PC-9 (cell line): ENCODE measurements around the gene MLC1. TPM values are rescaled to one million over a fixed set of nuclear protein-coding genes. Genes with fewer than 3 reads are reported as not detected.

Source experiments
- BruUV-seq: library from RNA; stranded (reverse); fragments of 400-500 nt; replicated peaks from 2 replicates; lab custom pipeline; 2021; lab: Mats Ljungman, UMichigan
- CTCF ChIA-PET: fragments of 300-600 bp; sonication (Branson Sonifier 250); formaldehyde crosslinking; loops from one replicate; lab custom pipeline; 2022; ENCODE audit warnings: antibody characterized with exemption; lab: Charles Lee
- POLR2A ChIA-PET: fragments of 300-600 bp; sonication (Branson Sonifier 250); formaldehyde crosslinking; loops from one replicate; lab custom pipeline; 2022; ENCODE audit warnings: antibody characterized with exemption; ENCODE audit not compliant: unreplicated experiment; lab: Charles Lee
- DNase-seq, 2 experiments: peaks; one replicate each; pipeline versions ENCODE4 v3.0.0 to v3.0.0-alpha.2; 2015 to 2022; ENCODE audit warnings: mixed read lengths in 1 of 2
- H2AFZ ChIP-seq: fragments of 200-600 bp; sonication (generic); 2 replicates; pipeline ENCODE4 v1.8.1; 2017; ENCODE audit warnings: antibody characterized with exemption
- H3F3A ChIP-seq: fragments of 200-600 bp; sonication (generic); 2 replicates; pipeline ENCODE4 v1.8.1; 2017; ENCODE audit warnings: antibody characterized with exemption, mild to moderate bottlenecking, low read depth; ENCODE audit not compliant: insufficient read depth
- H3K27ac ChIP-seq: fragments of 200-600 bp; sonication (generic); 2 replicates; pipeline ENCODE4 v1.6.1; 2016; ENCODE audit warnings: mixed run types
- H3K27me3 ChIP-seq: fragments of 200-600 bp; sonication (generic); 2 replicates; pipeline ENCODE4 v1.6.1; 2016; ENCODE audit warnings: low read depth, mixed run types; ENCODE audit not compliant: insufficient read depth
- H3K36me3 ChIP-seq: fragments of 200-600 bp; sonication (generic); 2 replicates; pipeline ENCODE4 v1.6.1; 2016; ENCODE audit warnings: low read depth, mixed run types
- H3K4me1 ChIP-seq: fragments of 200-600 bp; sonication (generic); replicated peaks from 2 replicates; pipeline ENCODE4 v1.6.1; 2016; ENCODE audit warnings: mixed run types; ENCODE audit not compliant: insufficient read depth
- H3K4me2 ChIP-seq: fragments of 200-600 bp; sonication (generic); 2 replicates; pipeline ENCODE4 v1.6.1; 2017; ENCODE audit warnings: mixed run types
- H3K4me3 ChIP-seq: fragments of 200-600 bp; sonication (generic); 2 replicates; pipeline ENCODE4 v1.6.1; 2016; ENCODE audit warnings: mixed run types
- H3K79me2 ChIP-seq: fragments of 200-600 bp; sonication (generic); 2 replicates; pipeline ENCODE4 v1.6.1; 2017; ENCODE audit warnings: low read depth, mixed run types
- H3K9me2 ChIP-seq: fragments of 200-600 bp; sonication (generic); 2 replicates; pipeline ENCODE4 v1.8.1; 2017; ENCODE audit warnings: mild to moderate bottlenecking; ENCODE audit not compliant: insufficient read depth
- H3K9me3 ChIP-seq: fragments of 200-600 bp; sonication (generic); 2 replicates; pipeline ENCODE4 v1.8.1; 2016; ENCODE audit warnings: low read depth; ENCODE audit not compliant: insufficient read depth
- H4K20me1 ChIP-seq: fragments of 200-600 bp; sonication (generic); 2 replicates; pipeline ENCODE4 v1.8.1; 2017; ENCODE audit not compliant: insufficient read depth
- EZH2 ChIP-seq: fragments of 200-600 bp; sonication (generic); IDR thresholded peaks from 2 replicates; pipeline ENCODE4 v1.8.0; 2017; ENCODE audit warnings: antibody characterized with exemption, low read depth
- intact Hi-C: fragments of 100-400 bp; cut with micrococcal nuclease; formaldehyde crosslinking; loops from one replicate; pipeline ENCODE4 v1.10.0; 2022; ENCODE audit not compliant: unreplicated experiment
- total RNA-seq: library from RNA; stranded (reverse); gene quantifications from 2 replicates; pipeline ENCODE4 v1.2.3, GENCODE V29; 2021
- TF ChIP-seq, protein P1 (sequence below): fragments of 200-600 bp; sonication (generic); conservative IDR thresholded peaks from 2 replicates; pipeline ENCODE4 v1.6.1; 2017; ENCODE audit warnings: mixed run types, antibody characterized with exemption, mild to moderate bottlenecking, moderate library complexity

MLC1 gene
- total RNA-seq, 1 experiment from 2014 or later: not detected

- TF ChIP-seq, protein P1, sequence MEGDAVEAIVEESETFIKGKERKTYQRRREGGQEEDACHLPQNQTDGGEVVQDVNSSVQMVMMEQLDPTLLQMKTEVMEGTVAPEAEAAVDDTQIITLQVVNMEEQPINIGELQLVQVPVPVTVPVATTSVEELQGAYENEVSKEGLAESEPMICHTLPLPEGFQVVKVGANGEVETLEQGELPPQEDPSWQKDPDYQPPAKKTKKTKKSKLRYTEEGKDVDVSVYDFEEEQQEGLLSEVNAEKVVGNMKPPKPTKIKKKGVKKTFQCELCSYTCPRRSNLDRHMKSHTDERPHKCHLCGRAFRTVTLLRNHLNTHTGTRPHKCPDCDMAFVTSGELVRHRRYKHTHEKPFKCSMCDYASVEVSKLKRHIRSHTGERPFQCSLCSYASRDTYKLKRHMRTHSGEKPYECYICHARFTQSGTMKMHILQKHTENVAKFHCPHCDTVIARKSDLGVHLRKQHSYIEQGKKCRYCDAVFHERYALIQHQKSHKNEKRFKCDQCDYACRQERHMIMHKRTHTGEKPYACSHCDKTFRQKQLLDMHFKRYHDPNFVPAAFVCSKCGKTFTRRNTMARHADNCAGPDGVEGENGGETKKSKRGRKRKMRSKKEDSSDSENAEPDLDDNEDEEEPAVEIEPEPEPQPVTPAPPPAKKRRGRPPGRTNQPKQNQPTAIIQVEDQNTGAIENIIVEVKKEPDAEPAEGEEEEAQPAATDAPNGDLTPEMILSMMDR: no peak
- no peak for TF ChIP-seq EZH2
- no peaks in the 10 kb centered on the region for H3K4me1 ChIP-seq
- no peaks in the 10 kb centered on the region for H3K9me2 ChIP-seq
- no peak overlapping the region for H2AFZ ChIP-seq
- no peaks in the 10 kb centered on the region for H3K79me2 ChIP-seq
- ChIA-PET POLR2A (interaction anchor here (0.7 kb wide), 1 partner anchor 197 kb away, joined by 5 read pairs; no protein-coding TSS in a partner anchor), CTCF (no interaction called here)
- no peak overlapping the region for H3K4me3 ChIP-seq
- H3F3A ChIP-seq: no peaks in the 10 kb centered on the region
- H3K36me3 ChIP-seq: no peaks in the 10 kb centered on the region
- peaks cover 6% of the 10 kb centered on the region; the same call in 1 of the 2 replicates for H4K20me1 ChIP-seq
- DNase-seq: no peak
- peaks cover 94% of the 10 kb centered on the region for H3K27me3 ChIP-seq
- intact Hi-C loops: no loop called here
- H3K27ac ChIP-seq: no peak overlapping the region
- BruUV-seq: no TSS peak
- no peak overlapping the region for H3K4me2 ChIP-seq
- H3K9me3 ChIP-seq: no peaks in the 10 kb centered on the region
Observed at GRCh38 chr22:50051930-50052329, 33.3 kb downstream of the MLC1 start.

- Histone ChIP-seq H3K4me2 (no peak overlapping the region), H3K4me1 (no peaks in the 10 kb centered on the region), H3K9me3 (no peaks in the 10 kb centered on the region), H3F3A (no peaks in the 10 kb centered on the region), H3K79me2 (no peaks in the 10 kb centered on the region), H4K20me1 (peaks cover 6% of the 10 kb centered on the region; the same call in 1 of the 2 replicates), H3K9me2 (no peaks in the 10 kb centered on the region), H3K4me3 (no peak overlapping the region), H3K27ac (no peak overlapping the region), H2AFZ (no peak overlapping the region), H3K36me3 (no peaks in the 10 kb centered on the region), H3K27me3 (peaks cover 98% of the 10 kb centered on the region)
- no peak for TF ChIP-seq EZH2
- TF ChIP-seq, protein P1: no peak
- ChIA-PET POLR2A (no interaction called here), CTCF (no interaction called here)
- no TSS peak for BruUV-seq
- no peak for DNase-seq
- intact Hi-C loops: no loop called here
Observed at GRCh38 chr22:50049299-50050195, 35.7 kb downstream of the MLC1 start.

DNA sequence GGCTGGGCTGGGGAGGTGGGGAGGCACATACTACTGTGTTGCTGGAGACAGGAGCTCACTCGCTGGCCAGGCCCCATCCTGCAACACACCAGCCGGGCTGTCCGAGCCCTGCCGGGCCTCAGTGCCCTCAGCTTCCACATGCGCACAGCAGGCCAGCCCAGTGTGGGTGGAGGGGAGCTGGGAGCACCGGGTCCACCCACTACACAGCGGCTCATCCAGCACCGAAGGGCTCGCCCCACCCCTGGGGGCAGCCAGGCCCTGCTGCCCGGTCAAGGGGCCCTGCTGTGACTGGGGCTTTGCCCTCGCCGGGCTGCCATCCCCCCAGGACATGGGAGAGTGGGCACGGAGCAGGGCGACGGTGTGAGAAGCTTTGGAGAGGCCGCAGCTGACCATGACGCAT is 36.4 kb downstream of the MLC1 start:
- TF ChIP-seq, protein P1: no peak
- TF ChIP-seq EZH2: no peak
- CTCF ChIA-PET: no interaction called here
- Histone ChIP-seq H3K36me3 (no peaks in the 10 kb centered on the region), H4K20me1 (peaks cover 6% of the 10 kb centered on the region; the same call in 1 of the 2 replicates), H3K27me3 (peaks cover 98% of the 10 kb centered on the region), H2AFZ (no peak overlapping the region), H3K27ac (no peak overlapping the region), H3K79me2 (no peaks in the 10 kb centered on the region), H3K4me2 (no peak overlapping the region), H3K9me2 (no peaks in the 10 kb centered on the region), H3F3A (no peaks in the 10 kb centered on the region), H3K4me3 (no peak overlapping the region), H3K4me1 (no peaks in the 10 kb centered on the region), H3K9me3 (no peaks in the 10 kb centered on the region)
- intact Hi-C loops: no loop called here
- no TSS peak for BruUV-seq
- POLR2A ChIA-PET: no interaction called here
- no peak for DNase-seq
